Cardiac muscle cell (in vitro differentiated cells and primary cell): ENCODE results near the gene B3GALT6. TPM values are rescaled to one million over a fixed set of nuclear protein-coding genes. Genes with fewer than 3 reads are reported as not detected.

Experiments used
- DNase-seq, 2 donors: peaks; one replicate each; pipeline versions ENCODE4 v3.0.0 to v3.0.0-alpha.2; 2010 to 2017; ENCODE audit warnings: low read depth in 1 of 2, low spot score in 1 of 2
- H3K27ac ChIP-seq: fragments of 200-600 bp; sonication (generic); 2 replicates; pipeline ENCODE4 v1.5.1; 2016
- H3K27me3 ChIP-seq: fragments of 200-600 bp; sonication (generic); 2 replicates; pipeline ENCODE4 v1.6.0; 2016; ENCODE audit warnings: control low read depth
- H3K36me3 ChIP-seq: fragments of 200-600 bp; sonication (generic); 2 replicates; pipeline ENCODE4 v1.5.1; 2016; ENCODE audit warnings: control low read depth
- H3K4me1 ChIP-seq: fragments of 200-600 bp; sonication (generic); 2 replicates; pipeline ENCODE4 v1.8.1; 2017; ENCODE audit warnings: low read depth, mild to moderate bottlenecking, mixed run types
- H3K4me3 ChIP-seq: fragments of 200-600 bp; sonication (generic); 2 replicates; pipeline ENCODE4 v1.5.1; 2016; ENCODE audit warnings: mild to moderate bottlenecking
- H3K9me3 ChIP-seq: fragments of 200-600 bp; sonication (generic); 2 replicates; pipeline ENCODE4 v1.5.1; 2017; ENCODE audit warnings: low read depth, mild to moderate bottlenecking, control low read depth
- CTCF ChIP-seq: IDR thresholded peaks from 2 replicates; pipeline ENCODE4 v1.5.1; 2012; ENCODE audit warnings: low read depth, mild to moderate bottlenecking, low read length
- polyA plus RNA-seq: library from polyadenylated mRNA; unstranded; fragments of >200 nt; fragmentation: Nextera tagmentation; extraction: Ambion mirVana; gene quantifications from 2 replicates; pipeline ENCODE4 v1.2.1, GENCODE V29; 2016
- total RNA-seq: library from RNA; depleted of rRNA; stranded (reverse); fragments of >200 nt; gene quantifications from 2 replicates; pipeline ENCODE4 v1.2.3, GENCODE V29; 2016

The B3GALT6 gene
- total and polyA plus RNA-seq, 2 experiments from 2014 or later, result 56.8 to 58.9 TPM

GRCh38 chr1:1237874-1238701, 6.1 kb downstream of the B3GALT6 start:
- Histone ChIP-seq H3K4me3 (no peak overlapping the region), H3K9me3 (no peaks in the 10 kb centered on the region), H3K4me1 (peaks cover 5% of the 10 kb centered on the region), H3K27ac (no peak overlapping the region), H3K27me3 (no peaks in the 10 kb centered on the region), H3K36me3 (no peaks in the 10 kb centered on the region)
- TF ChIP-seq CTCF, result no peak
- DNase-seq, result no peak

DNA sequence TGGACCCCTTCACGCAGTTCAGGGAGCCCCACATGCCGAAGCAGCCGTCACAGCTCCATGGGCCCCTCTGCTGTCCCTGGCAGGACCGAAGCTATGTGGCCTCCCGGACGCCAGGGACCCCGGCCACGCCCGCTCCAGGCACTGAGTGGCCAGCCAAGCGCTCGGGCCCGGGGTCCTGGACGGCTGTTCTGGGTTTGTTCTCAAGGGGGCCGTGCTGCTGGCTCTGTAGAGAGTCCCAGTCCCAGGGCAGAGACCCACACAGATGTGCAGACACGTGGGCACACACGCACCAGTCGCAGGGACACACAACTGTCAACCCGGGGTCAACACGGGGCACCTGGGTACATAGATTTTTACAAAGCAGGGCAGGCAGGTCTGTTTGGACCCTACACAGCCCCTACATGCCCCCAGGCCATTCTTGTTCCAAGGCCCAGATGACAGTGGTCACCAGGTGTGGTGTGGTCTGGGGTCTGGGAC, 6.7 kb downstream of the B3GALT6 start:
- Histone ChIP-seq H3K27me3 (no peaks in the 10 kb centered on the region), H3K4me1 (peaks cover 5% of the 10 kb centered on the region), H3K9me3 (no peaks in the 10 kb centered on the region), H3K4me3 (no peak overlapping the region), H3K36me3 (no peaks in the 10 kb centered on the region), H3K27ac (no peak overlapping the region)
- TF ChIP-seq CTCF, result no peak
- DNase-seq, result no peak

- Histone ChIP-seq H3K4me1 (peaks cover 5% of the 10 kb centered on the region), H3K4me3 (no peak overlapping the region), H3K36me3 (no peaks in the 10 kb centered on the region), H3K27me3 (no peaks in the 10 kb centered on the region), H3K9me3 (no peaks in the 10 kb centered on the region), H3K27ac (no peak overlapping the region)
- TF ChIP-seq CTCF, result no peak
- no peak for DNase-seq
These were observed 7.2 kb downstream of the B3GALT6 start for GRCh38 chr1:1239227-1239613.

- DNase-seq, result no peak
- Histone ChIP-seq H3K4me3 (no peak overlapping the region), H3K4me1 (peaks cover 5% of the 10 kb centered on the region), H3K36me3 (no peaks in the 10 kb centered on the region), H3K27ac (no peak overlapping the region), H3K27me3 (no peaks in the 10 kb centered on the region), H3K9me3 (no peaks in the 10 kb centered on the region)
- no peak for TF ChIP-seq CTCF
These were observed 7.7 kb downstream of the B3GALT6 start for GRCh38 chr1:1239614-1240347.

DNA sequence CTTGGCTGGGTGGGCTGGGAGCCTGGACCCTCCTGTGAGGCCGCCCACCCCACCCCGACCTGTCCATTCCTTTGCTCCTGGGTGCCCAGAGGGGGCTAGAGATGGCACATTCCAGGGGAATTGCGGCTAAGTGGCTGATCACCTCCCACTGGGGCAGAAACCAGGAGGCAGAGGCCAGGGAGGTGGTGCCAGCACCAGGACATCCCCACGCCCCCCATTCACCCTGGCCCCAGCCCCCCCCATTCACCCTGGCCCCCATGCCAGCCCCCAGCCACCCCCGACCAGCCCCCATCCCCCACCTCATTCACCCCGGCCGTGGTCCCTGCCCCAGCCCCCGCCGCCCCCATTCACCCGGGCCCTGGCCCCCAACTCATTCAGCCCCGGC, 8.3 kb downstream of the B3GALT6 start:
- H3K27ac ChIP-seq, result no peak overlapping the region
- H3K4me1 ChIP-seq, result peaks cover 5% of the 10 kb centered on the region
- no peaks in the 10 kb centered on the region for H3K36me3 ChIP-seq
- no peak for TF ChIP-seq CTCF
- no peak overlapping the region for H3K4me3 ChIP-seq
- no peaks in the 10 kb centered on the region for H3K9me3 ChIP-seq
- no peak for DNase-seq
- H3K27me3 ChIP-seq, result no peaks in the 10 kb centered on the region
